ENCODE data around the gene B4GAT1. TPM values are rescaled to one million over a fixed set of nuclear protein-coding genes. Genes with fewer than 3 reads are reported as not detected.

Gene B4GAT1
- total and polyA plus RNA-seq, 2 donors (not counting 1 experiment from before 2014, with no cell fraction given): 1.4 to 5.2 TPM

GRCh38 chr11:66331542-66332370 is 15.7 kb downstream of the B4GAT1 start:
- Histone ChIP-seq H3K27me3 (replicated peaks in 1 of 4; ENCODE audit: control extremely low read depth in 1 of 4, control insufficient read depth in 3 of 4, insufficient read depth in 4 of 4, low read length in 3 of 4) (peaks cover 0 to 9% (median 3%) of the 10 kb centered on the region in 4 experiments), H3K9me3 (ENCODE audit: control extremely low read depth in 1 of 3, control insufficient read depth in 2 of 3, insufficient read depth in 1 of 3, low read length in 2 of 3) (no peaks in the 10 kb centered on the region), H3K4me1 (ENCODE audit: control insufficient read depth in 2 of 2, insufficient read depth in 2 of 2, low read length in 2 of 2) (peaks cover 25 to 30% of the 10 kb centered on the region in 2 donors), H3K4me2 (replicated peaks; ENCODE audit: low read depth, low read length, poor library complexity, severe bottlenecking) (no peak overlapping the region), H3K9ac (ENCODE audit: low read length) (no peak overlapping the region), H4K20me1 (ENCODE audit: control insufficient read depth, insufficient read depth, low read length, poor library complexity, severe bottlenecking) (no peaks in the 10 kb centered on the region), H3K79me2 (ENCODE audit: control insufficient read depth, insufficient read depth, low read length) (no peaks in the 10 kb centered on the region), H3K4me3 (ENCODE audit: control extremely low read depth in 1 of 5, extremely low read depth in 1 of 5, insufficient read depth in 1 of 5, low read depth in 2 of 5, low read length in 4 of 5) (no peak overlapping the region), H3K36me3 (replicated peaks in 1 of 2; ENCODE audit: control extremely low read depth in 1 of 2, control insufficient read depth in 1 of 2, extremely low read depth in 1 of 2, insufficient read depth in 2 of 2, low read length in 1 of 2) (peaks cover 0 to under 1% of the 10 kb centered on the region in 2 experiments), H2AFZ (ENCODE audit: insufficient read depth, low read depth, low read length, poor library complexity, severe bottlenecking) (no peak overlapping the region), H3K27ac (ENCODE audit: low read length in 2 of 2) (no peak overlapping the region)
- CTCF ChIA-PET: interaction anchor here (0.8 to 4.6 kb wide), 5 partner anchors 10 to 58 kb away, joined by 3 to 101 read pairs (median 5); partner anchors contain the start of gene BRMS1
- DNase-seq: peak; percentile 10
- TF ChIP-seq EZH2 (IDR thresholded peaks at IDR 0.05; ENCODE audit: borderline replicate concordance, insufficient read depth, low read depth, low read length, poor library complexity, severe bottlenecking) (no peak), CTCF (IDR thresholded peaks at IDR 0.05) (no peak)
- Mint-ChIP-seq H3K4me3 (no peak overlapping the region), H3K27me3 (no peaks in the 10 kb centered on the region), H3K27ac (no peak overlapping the region), H3K9me3 (ENCODE audit: insufficient read depth) (no peaks in the 10 kb centered on the region), H3K4me1 (peaks cover 28% of the 10 kb centered on the region)
- intact Hi-C loops (cut with micrococcal nuclease): no loop called here
- no peak for ATAC-seq (ENCODE audit: low read depth)
- 93% methylated on average over 11 of the region's 12 CpGs for WGBS (ENCODE audit: insufficient coverage)
- POLR2A ChIA-PET: interaction anchor here (2.5 kb wide), 1 partner anchor 20 kb away, joined by 10 read pairs; no protein-coding TSS in a partner anchor

GRCh38 chr11:66330931-66331330 is 16.5 kb downstream of the B4GAT1 start:
- H3K9me3 Mint-ChIP-seq (ENCODE audit: insufficient read depth): no peaks in the 10 kb centered on the region
- Histone ChIP-seq H2AFZ (ENCODE audit: insufficient read depth, low read depth, low read length, poor library complexity, severe bottlenecking) (no peak overlapping the region), H4K20me1 (ENCODE audit: control insufficient read depth, insufficient read depth, low read length, poor library complexity, severe bottlenecking) (no peaks in the 10 kb centered on the region), H3K9ac (ENCODE audit: low read length) (no peak overlapping the region), H3K9me3 (ENCODE audit: control extremely low read depth in 1 of 3, control insufficient read depth in 2 of 3, insufficient read depth in 1 of 3, low read length in 2 of 3) (no peaks in the 10 kb centered on the region), H3K36me3 (replicated peaks in 1 of 2; ENCODE audit: control extremely low read depth in 1 of 2, control insufficient read depth in 1 of 2, extremely low read depth in 1 of 2, insufficient read depth in 2 of 2, low read length in 1 of 2) (no peaks in the 10 kb centered on the region), H3K4me2 (replicated peaks; ENCODE audit: low read depth, low read length, poor library complexity, severe bottlenecking) (no peak overlapping the region), H3K27ac (ENCODE audit: low read length in 2 of 2) (no peak overlapping the region), H3K27me3 (replicated peaks in 1 of 4; ENCODE audit: control extremely low read depth in 1 of 4, control insufficient read depth in 3 of 4, insufficient read depth in 4 of 4, low read length in 3 of 4) (peaks cover 0 to under 1% (median 0%) of the 10 kb centered on the region in 4 experiments), H3K79me2 (ENCODE audit: control insufficient read depth, insufficient read depth, low read length) (no peaks in the 10 kb centered on the region), H3K4me1 (ENCODE audit: control insufficient read depth in 2 of 2, insufficient read depth in 2 of 2, low read length in 2 of 2) (peaks cover 20 to 29% of the 10 kb centered on the region in 2 donors), H3K4me3 (ENCODE audit: control extremely low read depth in 1 of 5, extremely low read depth in 1 of 5, insufficient read depth in 1 of 5, low read depth in 2 of 5, low read length in 4 of 5) (no peak overlapping the region)
- intact Hi-C loops (cut with micrococcal nuclease): no loop called here
- ChIA-PET POLR2A (interaction anchor here (2.5 kb wide), 1 partner anchor 19 kb away, joined by 10 read pairs; no protein-coding TSS in a partner anchor), CTCF (interaction anchor here (0.8 to 4.6 kb wide), 5 partner anchors 9 to 58 kb away, joined by 3 to 101 read pairs (median 5); partner anchors contain the start of gene BRMS1)
- DNase-seq (no peak), ATAC-seq (ENCODE audit: low read depth) (no peak)
- H3K27ac Mint-ChIP-seq: no peak overlapping the region
- H3K27me3 Mint-ChIP-seq: no peaks in the 10 kb centered on the region
- H3K4me3 Mint-ChIP-seq: no peak overlapping the region
- no peak for TF ChIP-seq EZH2 (IDR thresholded peaks at IDR 0.05; ENCODE audit: borderline replicate concordance, insufficient read depth, low read depth, low read length, poor library complexity, severe bottlenecking)
- TF ChIP-seq CTCF (IDR thresholded peaks at IDR 0.05): no peak
- peaks cover 21% of the 10 kb centered on the region for H3K4me1 Mint-ChIP-seq
- WGBS (ENCODE audit: insufficient coverage): 88% methylated on average over 10 of the region's 10 CpGs
